HEK293 (cell line): Measurements from ENCODE around the gene SPO11.

Experiments used
- CTCF ChIA-PET: fragments of 350-600 bp; formaldehyde crosslinking; extraction: SDS; loops from one replicate; lab custom pipeline; 2021; ENCODE audit warnings: antibody characterized with exemption; lab: Yijun Ruan, JAX
- POLR2A ChIA-PET: fragments of 300-600 bp; formaldehyde crosslinking; extraction: SDS; loops from one replicate; lab custom pipeline; 2020; ENCODE audit warnings: antibody characterized with exemption, inconsistent platforms; lab: Yijun Ruan, JAX
- H3K27ac ChIP-seq: fragments of 200-500 bp; sonication (Bioruptor generic); 2 replicates; pipeline ENCODE4 v1.5.1; 2014; ENCODE audit warnings: low read depth, low read length, control low read depth, inconsistent platforms; ENCODE audit errors: extremely low read depth
- H3K36me3 ChIP-seq, 2 experiments: fragments of 200-500 bp in 1 of 2; sonication (Bioruptor generic) in 1 of 2; 1 replicate in 1 of 2; 2 replicates in 1 of 2; pipeline ENCODE4 v1.5.1; 2014 to 2017; ENCODE audit warnings: inconsistent platforms in 2 of 2, low read length in 2 of 2; ENCODE audit not compliant: control insufficient read depth in 2 of 2, insufficient read depth in 1 of 2
- H3K4me1 ChIP-seq: fragments of 200-500 bp; sonication (Bioruptor generic); 2 replicates; pipeline ENCODE4 v1.5.1; 2014; ENCODE audit warnings: mild to moderate bottlenecking, low read length, inconsistent platforms; ENCODE audit not compliant: control insufficient read depth, insufficient read depth
- H3K4me3 ChIP-seq: 2 replicates; pipeline ENCODE4 v1.5.1; 2011; ENCODE audit warnings: low read depth, mild to moderate bottlenecking, control low read depth, low read length, moderate library complexity
- H3K9me3 ChIP-seq: fragments of 200-500 bp; sonication (Bioruptor generic); 2 replicates; pipeline ENCODE4 v1.5.1; 2014; ENCODE audit warnings: low read depth, low read length, inconsistent platforms; ENCODE audit not compliant: control insufficient read depth, insufficient read depth
- GLI4 ChIP-seq: fragments of 450-650 bp; formaldehyde crosslinking; IDR thresholded peaks from 2 replicates; pipeline ENCODE4 v1.5.1; 2016; ENCODE audit warnings: missing biosample characterization, missing genetic modification characterization
- IKZF3 ChIP-seq: fragments of 450-650 bp; IDR thresholded peaks from 2 replicates; pipeline ENCODE4 v1.5.0; 2018; ENCODE audit warnings: missing biosample characterization, mild to moderate bottlenecking, missing genetic modification characterization, moderate library complexity
- INSM2 ChIP-seq: fragments of 450-650 bp; formaldehyde crosslinking; IDR thresholded peaks from 2 replicates; pipeline ENCODE4 v1.5.1; 2016; ENCODE audit warnings: missing biosample characterization, missing genetic modification characterization
- MEIS1 ChIP-seq: sonication (generic); formaldehyde crosslinking; IDR thresholded peaks from 2 replicates; pipeline ENCODE4 v1.8.1; 2022; ENCODE audit warnings: missing genetic modification reagents, mild to moderate bottlenecking, borderline replicate concordance
- SP2 ChIP-seq: fragments of 450-650 bp; formaldehyde crosslinking; IDR thresholded peaks from 2 replicates; pipeline ENCODE4 v1.5.1; 2016; ENCODE audit warnings: missing biosample characterization, missing genetic modification characterization
- ZFP69B ChIP-seq: fragments of 450-650 bp; formaldehyde crosslinking; IDR thresholded peaks from 2 replicates; pipeline ENCODE4 v1.5.1; 2016; ENCODE audit warnings: missing biosample characterization, missing genetic modification characterization
- ZIC2 ChIP-seq: fragments of 450-650 bp; formaldehyde crosslinking; IDR thresholded peaks from 2 replicates; pipeline ENCODE4 v1.5.1; 2016; ENCODE audit warnings: missing biosample characterization, missing genetic modification characterization
- ZNF211 ChIP-seq: fragments of 450-650 bp; formaldehyde crosslinking; IDR thresholded peaks from 2 replicates; pipeline ENCODE4 v1.5.1; 2016; ENCODE audit warnings: low read depth, missing biosample characterization, missing genetic modification characterization
- ZNF24 ChIP-seq: fragments of 450-650 bp; formaldehyde crosslinking; IDR thresholded peaks from 2 replicates; pipeline ENCODE4 v1.5.1; 2016; ENCODE audit warnings: missing biosample characterization, missing genetic modification characterization
- ZNF335 ChIP-seq: fragments of 450-650 bp; formaldehyde crosslinking; conservative IDR thresholded peaks from 2 replicates; pipeline ENCODE4 v1.5.1; 2016; ENCODE audit warnings: missing biosample characterization, missing genetic modification characterization
- ZNF473 ChIP-seq: fragments of 450-650 bp; formaldehyde crosslinking; IDR thresholded peaks from 2 replicates; pipeline ENCODE4 v1.5.1; 2017; ENCODE audit warnings: missing biosample characterization, missing genetic modification characterization
- ZNF529 ChIP-seq: fragments of 450-650 bp; formaldehyde crosslinking; IDR thresholded peaks from 2 replicates; pipeline ENCODE4 v1.5.1; 2017; ENCODE audit warnings: missing genetic modification characterization, missing biosample characterization; ENCODE audit not compliant: insufficient replicate concordance
- ZNF530 ChIP-seq: fragments of 450-650 bp; formaldehyde crosslinking; IDR thresholded peaks from 2 replicates; pipeline ENCODE4 v1.5.1; 2016; ENCODE audit warnings: low read depth, missing biosample characterization, missing genetic modification characterization
- ZNF558 ChIP-seq: fragments of 450-650 bp; formaldehyde crosslinking; IDR thresholded peaks from 2 replicates; pipeline ENCODE4 v1.5.1; 2016; ENCODE audit warnings: missing biosample characterization, missing genetic modification characterization
- ZNF610 ChIP-seq: fragments of 450-650 bp; formaldehyde crosslinking; IDR thresholded peaks from 2 replicates; pipeline ENCODE4 v1.5.1; 2016; ENCODE audit warnings: missing biosample characterization, missing genetic modification characterization, borderline replicate concordance
- ZNF658 ChIP-seq: fragments of 450-650 bp; formaldehyde crosslinking; IDR thresholded peaks from 2 replicates; pipeline ENCODE4; 2016; ENCODE audit warnings: missing biosample characterization, missing genetic modification characterization
- ZNF664 ChIP-seq: fragments of 450-650 bp; formaldehyde crosslinking; IDR thresholded peaks from 2 replicates; pipeline ENCODE4 v1.5.1; 2016; ENCODE audit warnings: missing biosample characterization, missing genetic modification characterization
- ZSCAN16 ChIP-seq: fragments of 450-650 bp; formaldehyde crosslinking; IDR thresholded peaks from 2 replicates; pipeline ENCODE4 v1.5.1; 2016; ENCODE audit warnings: missing biosample characterization, missing genetic modification characterization
- TF ChIP-seq, protein P1 (sequence below): fragments of 450-650 bp; formaldehyde crosslinking; IDR thresholded peaks from 2 replicates; pipeline ENCODE4 v1.5.1; 2016; ENCODE audit warnings: missing biosample characterization, missing genetic modification characterization, borderline replicate concordance
- TF ChIP-seq, protein P2 (sequence below): sonication (generic); formaldehyde crosslinking; IDR thresholded peaks from 2 replicates; pipeline ENCODE4 v1.8.1; 2022; ENCODE audit warnings: mild to moderate bottlenecking, moderate library complexity, missing genetic modification reagents
- TF ChIP-seq, protein P3 (sequence below): fragments of 450-650 bp; formaldehyde crosslinking; IDR thresholded peaks from 2 replicates; pipeline ENCODE4 v1.5.1; 2016; ENCODE audit warnings: missing biosample characterization, missing genetic modification characterization
- TF ChIP-seq, protein P4 (sequence below): fragments of 450-650 bp; formaldehyde crosslinking; IDR thresholded peaks from 2 replicates; pipeline ENCODE4 v1.5.1; 2016; ENCODE audit warnings: missing biosample characterization, missing genetic modification characterization

Gene SPO11

DNA sequence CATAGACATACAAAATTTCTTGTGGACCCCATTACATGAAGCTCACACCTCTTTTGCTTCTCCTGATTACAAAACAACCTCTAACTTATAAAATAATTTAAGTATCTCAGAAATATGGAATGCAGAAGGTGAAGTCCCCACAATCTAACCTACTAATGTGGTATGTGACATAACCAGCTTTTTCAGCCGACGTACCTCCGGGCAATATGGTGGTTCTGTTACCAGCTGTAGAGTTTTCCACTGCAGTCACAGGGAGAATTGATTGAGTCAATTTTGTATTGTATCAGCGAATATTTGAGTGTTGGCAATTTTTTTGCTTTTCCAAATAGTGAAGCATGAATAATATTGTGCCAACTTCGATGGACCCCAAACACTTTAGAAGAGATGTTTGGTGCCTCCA is 15.7 kb upstream of the SPO11 start:
- H3K9me3 ChIP-seq, result no peaks in the 10 kb centered on the region
- POLR2A ChIA-PET, result no interaction called here
- no peaks in the 10 kb centered on the region for H3K4me1 ChIP-seq

GRCh38 chr20:57315083-57315975 is 14.3 kb upstream of the SPO11 start:
- ChIA-PET POLR2A (no interaction called here), CTCF (no interaction called here)
- TF ChIP-seq ZNF529 (no peak), ZFP69B (no peak)
- H3K4me3 ChIP-seq, result no peak overlapping the region
- no peaks in the 10 kb centered on the region for H3K9me3 ChIP-seq
- no peak overlapping the region for H3K27ac ChIP-seq
- no peaks in the 10 kb centered on the region for H3K4me1 ChIP-seq
- H3K36me3 ChIP-seq, result no peaks in the 10 kb centered on the region

More for the DNA sequence above, 15.7 kb upstream of the SPO11 start:
- H3K36me3 ChIP-seq, result no peaks in the 10 kb centered on the region
- CTCF ChIA-PET, result interaction anchor here (0.6 kb wide), 2 partner anchors 252 to 356 kb away, joined by 3 read pairs; no protein-coding TSS in a partner anchor
- TF ChIP-seq ZNF24 (tag by site-specific recombination), result no peak
- TF ChIP-seq ZNF473, result no peak
- no peak for TF ChIP-seq MEIS1 (CRISPR knock-in tag)
- TF ChIP-seq ZNF658 (tag by site-specific recombination), result no peak
- TF ChIP-seq, protein P1, sequence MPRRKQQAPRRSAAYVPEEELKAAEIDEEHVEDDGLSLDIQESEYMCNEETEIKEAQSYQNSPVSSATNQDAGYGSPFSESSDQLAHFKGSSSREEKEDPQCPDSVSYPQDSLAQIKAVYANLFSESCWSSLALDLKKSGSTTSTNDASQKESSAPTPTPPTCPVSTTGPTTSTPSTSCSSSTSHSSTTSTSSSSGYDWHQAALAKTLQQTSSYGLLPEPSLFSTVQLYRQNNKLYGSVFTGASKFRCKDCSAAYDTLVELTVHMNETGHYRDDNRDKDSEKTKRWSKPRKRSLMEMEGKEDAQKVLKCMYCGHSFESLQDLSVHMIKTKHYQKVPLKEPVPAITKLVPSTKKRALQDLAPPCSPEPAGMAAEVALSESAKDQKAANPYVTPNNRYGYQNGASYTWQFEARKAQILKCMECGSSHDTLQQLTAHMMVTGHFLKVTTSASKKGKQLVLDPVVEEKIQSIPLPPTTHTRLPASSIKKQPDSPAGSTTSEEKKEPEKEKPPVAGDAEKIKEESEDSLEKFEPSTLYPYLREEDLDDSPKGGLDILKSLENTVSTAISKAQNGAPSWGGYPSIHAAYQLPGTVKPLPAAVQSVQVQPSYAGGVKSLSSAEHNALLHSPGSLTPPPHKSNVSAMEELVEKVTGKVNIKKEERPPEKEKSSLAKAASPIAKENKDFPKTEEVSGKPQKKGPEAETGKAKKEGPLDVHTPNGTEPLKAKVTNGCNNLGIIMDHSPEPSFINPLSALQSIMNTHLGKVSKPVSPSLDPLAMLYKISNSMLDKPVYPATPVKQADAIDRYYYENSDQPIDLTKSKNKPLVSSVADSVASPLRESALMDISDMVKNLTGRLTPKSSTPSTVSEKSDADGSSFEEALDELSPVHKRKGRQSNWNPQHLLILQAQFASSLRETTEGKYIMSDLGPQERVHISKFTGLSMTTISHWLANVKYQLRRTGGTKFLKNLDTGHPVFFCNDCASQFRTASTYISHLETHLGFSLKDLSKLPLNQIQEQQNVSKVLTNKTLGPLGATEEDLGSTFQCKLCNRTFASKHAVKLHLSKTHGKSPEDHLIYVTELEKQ, result no peak
- TF ChIP-seq, protein P2, sequence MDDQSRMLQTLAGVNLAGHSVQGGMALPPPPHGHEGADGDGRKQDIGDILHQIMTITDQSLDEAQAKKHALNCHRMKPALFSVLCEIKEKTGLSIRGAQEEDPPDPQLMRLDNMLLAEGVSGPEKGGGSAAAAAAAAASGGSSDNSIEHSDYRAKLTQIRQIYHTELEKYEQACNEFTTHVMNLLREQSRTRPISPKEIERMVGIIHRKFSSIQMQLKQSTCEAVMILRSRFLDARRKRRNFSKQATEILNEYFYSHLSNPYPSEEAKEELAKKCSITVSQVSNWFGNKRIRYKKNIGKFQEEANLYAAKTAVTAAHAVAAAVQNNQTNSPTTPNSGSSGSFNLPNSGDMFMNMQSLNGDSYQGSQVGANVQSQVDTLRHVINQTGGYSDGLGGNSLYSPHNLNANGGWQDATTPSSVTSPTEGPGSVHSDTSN (CRISPR knock-in tag), result no peak
- TF ChIP-seq SP2 (tag by site-specific recombination), result no peak
- no peak for TF ChIP-seq ZNF530 (tag by site-specific recombination)
- TF ChIP-seq ZNF558 (tag by site-specific recombination), result no peak
- no peak for TF ChIP-seq ZIC2 (tag by site-specific recombination)
- no peak for TF ChIP-seq ZNF610 (tag by site-specific recombination)
- no peak for TF ChIP-seq GLI4 (tag by site-specific recombination)
- TF ChIP-seq IKZF3 (tag by site-specific recombination), result no peak
- no peak for TF ChIP-seq ZFP69B
- no peak for TF ChIP-seq ZSCAN16
- TF ChIP-seq ZNF664, result no peak
- no peak overlapping the region for H3K27ac ChIP-seq
- no peak overlapping the region for H3K4me3 ChIP-seq

DNA sequence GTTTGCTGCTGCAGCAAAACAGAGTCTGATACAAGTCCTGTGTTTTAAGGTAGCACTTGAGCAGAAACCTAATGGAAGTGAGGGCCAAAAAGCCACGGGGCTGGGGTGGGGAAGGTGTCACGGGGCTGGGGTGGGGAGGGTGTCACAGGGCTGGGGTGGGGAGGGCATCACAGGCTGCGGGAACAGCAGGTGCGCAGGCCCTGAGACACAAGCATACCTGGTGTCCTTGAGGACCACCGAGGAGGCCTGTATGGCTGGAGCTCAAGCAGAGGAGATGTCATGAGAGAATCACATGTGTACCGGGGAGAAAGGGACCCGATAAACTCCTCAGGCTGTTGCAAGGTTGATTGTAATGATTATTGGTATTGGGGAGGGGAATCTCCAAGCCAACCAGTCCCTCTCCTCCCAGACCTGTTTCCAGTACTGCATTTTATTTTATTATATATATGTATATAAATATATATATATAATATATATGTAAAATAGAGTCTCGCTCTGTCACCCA is 13.6 kb upstream of the SPO11 start:
- Histone ChIP-seq H3K4me1 (no peaks in the 10 kb centered on the region), H3K4me3 (no peak overlapping the region), H3K36me3 (no peaks in the 10 kb centered on the region), H3K9me3 (no peaks in the 10 kb centered on the region), H3K27ac (no peak overlapping the region)
- POLR2A ChIA-PET, result no interaction called here
- CTCF ChIA-PET, result no interaction called here
- TF ChIP-seq, protein P3, sequence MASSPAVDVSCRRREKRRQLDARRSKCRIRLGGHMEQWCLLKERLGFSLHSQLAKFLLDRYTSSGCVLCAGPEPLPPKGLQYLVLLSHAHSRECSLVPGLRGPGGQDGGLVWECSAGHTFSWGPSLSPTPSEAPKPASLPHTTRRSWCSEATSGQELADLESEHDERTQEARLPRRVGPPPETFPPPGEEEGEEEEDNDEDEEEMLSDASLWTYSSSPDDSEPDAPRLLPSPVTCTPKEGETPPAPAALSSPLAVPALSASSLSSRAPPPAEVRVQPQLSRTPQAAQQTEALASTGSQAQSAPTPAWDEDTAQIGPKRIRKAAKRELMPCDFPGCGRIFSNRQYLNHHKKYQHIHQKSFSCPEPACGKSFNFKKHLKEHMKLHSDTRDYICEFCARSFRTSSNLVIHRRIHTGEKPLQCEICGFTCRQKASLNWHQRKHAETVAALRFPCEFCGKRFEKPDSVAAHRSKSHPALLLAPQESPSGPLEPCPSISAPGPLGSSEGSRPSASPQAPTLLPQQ, result no peak
- TF ChIP-seq ZNF211 (no peak), INSM2 (tag by site-specific recombination) (no peak), ZNF335 (no peak)
- TF ChIP-seq, protein P4, sequence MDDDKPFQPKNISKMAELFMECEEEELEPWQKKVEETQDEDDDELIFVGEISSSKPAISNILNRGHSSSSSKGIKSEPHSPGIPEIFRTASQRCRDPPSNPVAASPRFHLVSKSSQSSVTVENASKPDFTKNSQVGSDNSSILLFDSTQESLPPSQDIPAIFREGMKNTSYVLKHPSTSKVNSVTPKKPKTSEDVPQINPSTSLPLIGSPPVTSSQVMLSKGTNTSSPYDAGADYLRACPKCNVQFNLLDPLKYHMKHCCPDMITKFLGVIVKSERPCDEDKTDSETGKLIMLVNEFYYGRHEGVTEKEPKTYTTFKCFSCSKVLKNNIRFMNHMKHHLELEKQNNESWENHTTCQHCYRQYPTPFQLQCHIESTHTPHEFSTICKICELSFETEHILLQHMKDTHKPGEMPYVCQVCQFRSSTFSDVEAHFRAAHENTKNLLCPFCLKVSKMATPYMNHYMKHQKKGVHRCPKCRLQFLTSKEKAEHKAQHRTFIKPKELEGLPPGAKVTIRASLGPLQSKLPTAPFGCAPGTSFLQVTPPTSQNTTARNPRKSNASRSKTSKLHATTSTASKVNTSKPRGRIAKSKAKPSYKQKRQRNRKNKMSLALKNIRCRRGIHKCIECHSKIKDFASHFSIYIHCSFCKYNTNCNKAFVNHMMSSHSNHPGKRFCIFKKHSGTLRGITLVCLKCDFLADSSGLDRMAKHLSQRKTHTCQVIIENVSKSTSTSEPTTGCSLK (tag by site-specific recombination), result no peak
